Nephron (organoid): ENCODE data around the gene BLOC1S5.

ENCODE experiments used
- H3K27ac Mint-ChIP-seq, 3 experiments: 2 replicates each; pipeline ENCODE4 v1.8.0; 2020; ENCODE audit warnings: mixed read lengths in 3 of 3, mild to moderate bottlenecking in 2 of 3, moderate library complexity in 1 of 3
- H3K27me3 Mint-ChIP-seq: 2 replicates; pipeline ENCODE4 v1.8.0; 2021; ENCODE audit warnings: low read depth, mild to moderate bottlenecking, moderate library complexity, mixed read lengths
- H3K36me3 Mint-ChIP-seq: 2 replicates; pipeline ENCODE4 v1.8.0; 2020; ENCODE audit warnings: low read depth, mixed read lengths
- H3K4me1 Mint-ChIP-seq: 2 replicates; pipeline ENCODE4 v1.8.0; 2020; ENCODE audit warnings: mixed read lengths
- H3K4me3 Mint-ChIP-seq, 3 experiments: 2 replicates each; pipeline ENCODE4 v1.8.0; 2020; ENCODE audit warnings: mild to moderate bottlenecking in 3 of 3, mixed read lengths in 3 of 3, moderate library complexity in 2 of 3
- H3K9me3 Mint-ChIP-seq: 2 replicates; pipeline ENCODE4 v1.8.0; 2020; ENCODE audit warnings: mixed read lengths
- TF ChIP-seq, protein P1 (sequence below), 3 experiments: fragments of 200-600 bp; sonication (generic); IDR thresholded peaks; one replicate each; pipeline ENCODE4 v1.5.0; 2021; ENCODE audit warnings: antibody characterized with exemption in 3 of 3; ENCODE audit not compliant: unreplicated experiment in 3 of 3

The BLOC1S5 gene

DNA sequence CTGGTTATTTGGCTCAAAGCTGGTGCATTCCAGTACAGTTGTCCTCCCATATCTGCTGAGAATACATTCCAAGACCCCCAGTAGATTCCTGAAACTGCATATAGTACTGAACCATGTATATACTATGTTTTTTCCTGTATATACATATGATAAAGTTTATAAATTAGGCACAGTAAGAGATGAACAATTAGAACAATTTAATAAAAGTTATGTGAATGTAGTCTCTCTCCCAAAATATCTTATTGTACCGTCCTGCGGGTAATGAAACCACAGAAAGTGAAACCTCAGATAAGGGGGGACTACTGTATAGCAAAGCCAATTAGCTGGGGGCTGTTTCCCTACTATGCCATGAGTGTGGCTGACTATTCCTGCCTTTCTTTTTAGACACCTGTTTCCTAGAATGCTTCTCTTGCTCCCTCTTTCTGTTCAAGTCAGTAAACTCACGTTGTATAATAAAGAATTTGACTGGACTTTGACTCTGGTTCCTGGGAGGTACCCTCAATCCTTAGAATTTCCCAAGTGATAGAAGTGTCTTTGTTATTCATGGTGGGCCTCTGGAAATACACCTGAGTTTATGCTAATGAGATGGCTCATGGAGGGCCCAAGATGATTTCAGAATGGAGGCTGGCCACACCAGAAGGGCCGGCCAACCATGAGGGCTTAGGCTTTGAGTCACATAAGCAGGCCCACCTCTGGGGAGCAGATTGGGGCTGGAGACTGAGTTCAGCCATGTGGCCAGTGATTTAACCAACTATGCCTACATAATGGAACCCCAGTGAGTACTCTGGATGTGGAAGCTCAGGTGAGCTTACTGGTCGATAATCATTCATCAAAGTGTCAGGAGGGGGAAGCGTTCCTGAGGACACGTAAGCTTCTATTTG lies 689 bp upstream of the BLOC1S5 start:
- Mint-ChIP-seq H3K27ac (peak overlapping the region; percentile 98), H3K36me3 (peaks cover 7% of the 10 kb centered on the region), H3K27me3 (no peaks in the 10 kb centered on the region), H3K4me1 (peaks cover 26% of the 10 kb centered on the region), H3K4me3 (peak overlapping the region; percentile 96 to 100 (median 97)), H3K9me3 (no peaks in the 10 kb centered on the region)
- TF ChIP-seq, protein P1, sequence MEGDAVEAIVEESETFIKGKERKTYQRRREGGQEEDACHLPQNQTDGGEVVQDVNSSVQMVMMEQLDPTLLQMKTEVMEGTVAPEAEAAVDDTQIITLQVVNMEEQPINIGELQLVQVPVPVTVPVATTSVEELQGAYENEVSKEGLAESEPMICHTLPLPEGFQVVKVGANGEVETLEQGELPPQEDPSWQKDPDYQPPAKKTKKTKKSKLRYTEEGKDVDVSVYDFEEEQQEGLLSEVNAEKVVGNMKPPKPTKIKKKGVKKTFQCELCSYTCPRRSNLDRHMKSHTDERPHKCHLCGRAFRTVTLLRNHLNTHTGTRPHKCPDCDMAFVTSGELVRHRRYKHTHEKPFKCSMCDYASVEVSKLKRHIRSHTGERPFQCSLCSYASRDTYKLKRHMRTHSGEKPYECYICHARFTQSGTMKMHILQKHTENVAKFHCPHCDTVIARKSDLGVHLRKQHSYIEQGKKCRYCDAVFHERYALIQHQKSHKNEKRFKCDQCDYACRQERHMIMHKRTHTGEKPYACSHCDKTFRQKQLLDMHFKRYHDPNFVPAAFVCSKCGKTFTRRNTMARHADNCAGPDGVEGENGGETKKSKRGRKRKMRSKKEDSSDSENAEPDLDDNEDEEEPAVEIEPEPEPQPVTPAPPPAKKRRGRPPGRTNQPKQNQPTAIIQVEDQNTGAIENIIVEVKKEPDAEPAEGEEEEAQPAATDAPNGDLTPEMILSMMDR (IDR thresholded peaks at IDR 0.05; ENCODE audit: unreplicated experiment in 3 of 3), result no peak

- no peaks in the 10 kb centered on the region for H3K9me3 Mint-ChIP-seq
- peaks cover 21% of the 10 kb centered on the region for H3K4me1 Mint-ChIP-seq
- TF ChIP-seq, protein P1 (IDR thresholded peaks at IDR 0.05; ENCODE audit: unreplicated experiment in 3 of 3), result no peak
- no peak overlapping the region for H3K27ac Mint-ChIP-seq
- peaks cover 13% of the 10 kb centered on the region for H3K36me3 Mint-ChIP-seq
- no peaks in the 10 kb centered on the region for H3K27me3 Mint-ChIP-seq
- H3K4me3 Mint-ChIP-seq, result peak overlapping the region in 1 of 3 experiments; percentile 49
These were observed 2.5 kb downstream of the BLOC1S5 start for GRCh38 chr6:8061736-8062135.

- peaks cover 21% of the 10 kb centered on the region for H3K4me1 Mint-ChIP-seq
- H3K36me3 Mint-ChIP-seq, result peaks cover 19% of the 10 kb centered on the region
- no peaks in the 10 kb centered on the region for H3K9me3 Mint-ChIP-seq
- no peak overlapping the region for H3K27ac Mint-ChIP-seq
- H3K4me3 Mint-ChIP-seq, result peak overlapping the region in 1 of 3 experiments; percentile 24
- TF ChIP-seq, protein P1 (IDR thresholded peaks at IDR 0.05; ENCODE audit: unreplicated experiment in 3 of 3), result no peak
- H3K27me3 Mint-ChIP-seq, result no peaks in the 10 kb centered on the region
These were observed 3.8 kb downstream of the BLOC1S5 start for GRCh38 chr6:8060346-8060745.

- peaks cover 11% of the 10 kb centered on the region for H3K4me1 Mint-ChIP-seq
- no peak overlapping the region for H3K4me3 Mint-ChIP-seq
- peaks cover 27% of the 10 kb centered on the region for H3K36me3 Mint-ChIP-seq
- H3K27me3 Mint-ChIP-seq, result no peaks in the 10 kb centered on the region
- no peaks in the 10 kb centered on the region for H3K9me3 Mint-ChIP-seq
- H3K27ac Mint-ChIP-seq, result peak overlapping the region in 2 of 3 experiments; percentile 9 to 49
- TF ChIP-seq, protein P1 (IDR thresholded peaks at IDR 0.05; ENCODE audit: unreplicated experiment in 3 of 3), result peak; percentile 35 to 60 (median 37)
These were observed 5.1 kb downstream of the BLOC1S5 start for GRCh38 chr6:8059129-8059528.

GRCh38 chr6:8057793-8058192 lies 6.4 kb downstream of the BLOC1S5 start:
- H3K27me3 Mint-ChIP-seq, result no peaks in the 10 kb centered on the region
- no peak overlapping the region for H3K27ac Mint-ChIP-seq
- H3K4me1 Mint-ChIP-seq, result peaks cover 5% of the 10 kb centered on the region
- no peaks in the 10 kb centered on the region for H3K9me3 Mint-ChIP-seq
- no peak overlapping the region for H3K4me3 Mint-ChIP-seq
- TF ChIP-seq, protein P1 (IDR thresholded peaks at IDR 0.05; ENCODE audit: unreplicated experiment in 3 of 3), result no peak
- H3K36me3 Mint-ChIP-seq, result peaks cover 35% of the 10 kb centered on the region

DNA sequence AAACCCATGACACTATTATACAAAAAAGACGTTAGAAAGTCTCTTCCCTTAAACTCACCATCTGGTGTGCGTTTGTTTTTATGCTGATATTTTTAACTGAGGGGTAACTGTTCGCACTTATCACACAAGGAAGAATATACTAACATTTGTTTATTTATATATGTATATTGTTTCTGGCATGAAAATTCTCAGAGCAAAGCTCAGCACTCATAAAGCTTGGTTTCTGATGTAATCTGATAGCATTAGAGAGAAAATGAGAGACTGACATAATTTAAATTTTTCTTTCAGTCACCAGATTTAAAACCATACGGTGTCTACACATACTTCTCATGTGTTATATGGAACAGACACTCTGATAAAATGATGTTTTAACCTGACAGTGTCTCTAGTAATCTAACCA lies 6.9 kb downstream of the BLOC1S5 start:
- TF ChIP-seq, protein P1 (IDR thresholded peaks at IDR 0.05; ENCODE audit: unreplicated experiment in 3 of 3), result no peak
- Mint-ChIP-seq H3K9me3 (no peaks in the 10 kb centered on the region), H3K4me3 (no peak overlapping the region), H3K27ac (no peak overlapping the region), H3K4me1 (peaks cover 5% of the 10 kb centered on the region), H3K27me3 (no peaks in the 10 kb centered on the region), H3K36me3 (peaks cover 40% of the 10 kb centered on the region)
